WTC11 (cell line): ENCODE measurements around the gene PRPF6. TPM values are rescaled to one million over a fixed set of nuclear protein-coding genes. Genes with fewer than 3 reads are reported as not detected.

ENCODE experiments used
- ATAC-seq: fragments of 200-7000 bp; cut with Tn5 transposase; 2 replicates; pipeline ENCODE4 v1.10.0; 2021; ENCODE audit warnings: mild to moderate bottlenecking, moderate library complexity
- CTCF ChIA-PET: fragments of 300-600 bp; sonication (Branson Sonifier 250); formaldehyde crosslinking; loops from one replicate; lab custom pipeline; 2021; ENCODE audit warnings: antibody characterized with exemption; lab: Charles Lee
- POLR2A ChIA-PET: fragments of 350-600 bp; sonication (Branson Sonifier 250); formaldehyde crosslinking; loops from one replicate; lab custom pipeline; 2021; ENCODE audit warnings: antibody characterized with exemption; lab: Charles Lee
- DNase-seq: peaks from one replicate; pipeline ENCODE4 v3.0.0; 2021; ENCODE audit warnings: low spot score
- H3K27ac Mint-ChIP-seq: 2 replicates; pipeline ENCODE4 v1.8.0; 2021; ENCODE audit warnings: mixed read lengths
- H3K27me3 Mint-ChIP-seq: 2 replicates; pipeline ENCODE4 v1.8.0; 2021; ENCODE audit warnings: low read depth, mild to moderate bottlenecking, moderate library complexity, mixed read lengths
- H3K36me3 Mint-ChIP-seq: 2 replicates; pipeline ENCODE4 v1.8.0; 2021; ENCODE audit warnings: mixed read lengths
- H3K4me1 Mint-ChIP-seq: 2 replicates; pipeline ENCODE4 v1.8.0; 2022; ENCODE audit warnings: mixed read lengths
- H3K4me3 Mint-ChIP-seq: 2 replicates; pipeline ENCODE4 v1.8.0; 2021; ENCODE audit warnings: mild to moderate bottlenecking, moderate library complexity, mixed read lengths
- H3K9me3 Mint-ChIP-seq: 2 replicates; pipeline ENCODE4 v1.8.0; 2021; ENCODE audit warnings: mixed read lengths
- AR ChIP-seq: fragments of 250-450 bp; sonication (Bioruptor Pico); IDR thresholded peaks from 2 replicates; pipeline ENCODE4 v1.9.0; 2021; ENCODE audit warnings: mild to moderate bottlenecking
- ATF1 ChIP-seq: sonication (generic); formaldehyde crosslinking; IDR thresholded peaks from 2 replicates; pipeline ENCODE4 v1.8.1; 2023; ENCODE audit warnings: mild to moderate bottlenecking, moderate library complexity, missing genetic modification reagents
- CDX4 ChIP-seq: fragments of 250-450 bp; sonication (Bioruptor Pico); IDR thresholded peaks from 2 replicates; pipeline ENCODE4 v1.9.0; 2021; ENCODE audit warnings: moderate library complexity, mild to moderate bottlenecking, inconsistent platforms, borderline replicate concordance
- ERG ChIP-seq: fragments of 250-450 bp; sonication (Bioruptor Pico); IDR thresholded peaks from 2 replicates; pipeline ENCODE4 v1.8.0; 2021; ENCODE audit warnings: mild to moderate bottlenecking
- ESRRA ChIP-seq: sonication (generic); formaldehyde crosslinking; IDR thresholded peaks from 2 replicates; pipeline ENCODE4 v1.8.1; 2022; ENCODE audit warnings: mild to moderate bottlenecking, missing genetic modification reagents, borderline replicate concordance
- FOXJ3 ChIP-seq: sonication (generic); formaldehyde crosslinking; IDR thresholded peaks from 2 replicates; pipeline ENCODE4 v1.9.0; 2021; ENCODE audit warnings: missing genetic modification reagents, mild to moderate bottlenecking, borderline replicate concordance
- GABPB1 ChIP-seq: sonication (generic); formaldehyde crosslinking; IDR thresholded peaks from 2 replicates; pipeline ENCODE4 v1.8.1; 2023; ENCODE audit warnings: mild to moderate bottlenecking, missing genetic modification reagents
- MAX ChIP-seq: sonication (generic); formaldehyde crosslinking; IDR thresholded peaks from 2 replicates; pipeline ENCODE4 v1.8.0; 2022; ENCODE audit warnings: mild to moderate bottlenecking, missing genetic modification reagents
- MLX ChIP-seq: sonication (generic); formaldehyde crosslinking; IDR thresholded peaks from 2 replicates; pipeline ENCODE4 v1.8.1; 2023; ENCODE audit warnings: mild to moderate bottlenecking, missing genetic modification reagents, moderate library complexity
- OVOL2 ChIP-seq: fragments of 250-450 bp; sonication (Bioruptor Pico); IDR thresholded peaks from 2 replicates; pipeline ENCODE4 v1.9.0; 2021; ENCODE audit warnings: mild to moderate bottlenecking, borderline replicate concordance
- PREB ChIP-seq: sonication (generic); formaldehyde crosslinking; IDR thresholded peaks from 2 replicates; pipeline ENCODE4 v1.8.1; 2022; ENCODE audit warnings: mild to moderate bottlenecking, missing genetic modification reagents, moderate library complexity, borderline replicate concordance
- RELA ChIP-seq: sonication (generic); formaldehyde crosslinking; IDR thresholded peaks from 2 replicates; pipeline ENCODE4 v1.8.1; 2022; ENCODE audit warnings: missing genetic modification reagents, mild to moderate bottlenecking, borderline replicate concordance
- SP1 ChIP-seq: sonication (generic); formaldehyde crosslinking; conservative IDR thresholded peaks from 2 replicates; pipeline ENCODE4 v1.8.1; 2022; ENCODE audit warnings: missing genetic modification reagents
- USF1 ChIP-seq: sonication (generic); formaldehyde crosslinking; IDR thresholded peaks from 2 replicates; pipeline ENCODE4 v1.8.0; 2022; ENCODE audit warnings: mild to moderate bottlenecking, missing genetic modification reagents
- ZNF138 ChIP-seq: sonication (generic); formaldehyde crosslinking; conservative IDR thresholded peaks from 2 replicates; pipeline ENCODE4 v1.8.1; 2022; ENCODE audit warnings: mild to moderate bottlenecking, moderate library complexity, missing genetic modification reagents
- ZNF232 ChIP-seq: sonication (generic); formaldehyde crosslinking; IDR thresholded peaks from 2 replicates; pipeline ENCODE4 v1.8.0; 2022; ENCODE audit warnings: mild to moderate bottlenecking, missing genetic modification reagents
- ZNF532 ChIP-seq: fragments of 250-450 bp; sonication (Bioruptor Pico); IDR thresholded peaks from 2 replicates; pipeline ENCODE4 v1.9.0; 2021; ENCODE audit warnings: mild to moderate bottlenecking, borderline replicate concordance
- ZSCAN18 ChIP-seq: fragments of 250-450 bp; sonication (Bioruptor Pico); IDR thresholded peaks from 2 replicates; pipeline ENCODE4 v2.1.2; 2022; ENCODE audit warnings: mild to moderate bottlenecking, moderate library complexity
- total RNA-seq: library from RNA; stranded (reverse); gene quantifications from 3 replicates; pipeline ENCODE4 v1.2.3, GENCODE V29; 2021

Gene PRPF6
- total RNA-seq, 1 experiment from 2014 or later = 79.4 TPM

GRCh38 chr20:64032706-64033624 is 52.0 kb downstream of the PRPF6 start:
- TF ChIP-seq OVOL2 (CRISPR knock-in tag) = no peak
- TF ChIP-seq, all 79 proteins: peak for 0
- DNase-seq (no peak), ATAC-seq (no peak)
- ChIA-PET POLR2A (no interaction called here), CTCF (interaction anchor here (0.7 to 1.0 kb wide), 2 partner anchors 22 to 24 kb away, joined by 3 read pairs; no protein-coding TSS in a partner anchor)
- Mint-ChIP-seq H3K27me3 (peaks cover 5% of the 10 kb centered on the region; the same call in 1 of the 2 replicates), H3K4me1 (peaks cover 20% of the 10 kb centered on the region), H3K4me3 (no peak overlapping the region), H3K36me3 (peaks cover 28% of the 10 kb centered on the region), H3K27ac (no peak overlapping the region), H3K9me3 (no peaks in the 10 kb centered on the region)

GRCh38 chr20:64033981-64034493 is 53.1 kb downstream of the PRPF6 start:
- no peak for DNase-seq
- H3K27ac Mint-ChIP-seq = peak overlapping the region; percentile 23; the same call in 1 of the 2 replicates
- no peaks in the 10 kb centered on the region for H3K9me3 Mint-ChIP-seq
- H3K36me3 Mint-ChIP-seq = peaks cover 23% of the 10 kb centered on the region
- H3K27me3 Mint-ChIP-seq = peaks cover 5% of the 10 kb centered on the region; the same call in 1 of the 2 replicates
- H3K4me1 Mint-ChIP-seq = peaks cover 20% of the 10 kb centered on the region
- no peak overlapping the region for H3K4me3 Mint-ChIP-seq
- POLR2A ChIA-PET = no interaction called here
- no peak for ATAC-seq
- CTCF ChIA-PET = interaction anchor here (0.7 to 1.0 kb wide), 2 partner anchors 21 to 23 kb away, joined by 3 read pairs; no protein-coding TSS in a partner anchor
- no peak for TF ChIP-seq CDX4 (CRISPR knock-in tag)
- TF ChIP-seq ESRRA = no peak
- no peak for TF ChIP-seq MAX
- TF ChIP-seq GABPB1 (CRISPR knock-in tag) = no peak
- TF ChIP-seq ZNF138 (CRISPR knock-in tag) = no peak
- no peak for TF ChIP-seq ATF1 (CRISPR knock-in tag)
- no peak for TF ChIP-seq AR (CRISPR knock-in tag)
- TF ChIP-seq SP1 = no peak
- TF ChIP-seq ERG = no peak
- no peak for TF ChIP-seq ZNF232 (CRISPR knock-in tag)
- TF ChIP-seq ZNF532 (CRISPR knock-in tag) = no peak
- no peak for TF ChIP-seq ZSCAN18
- no peak for TF ChIP-seq USF1 (CRISPR knock-in tag)
- TF ChIP-seq RELA (CRISPR knock-in tag) = no peak
- no peak for TF ChIP-seq MLX (CRISPR knock-in tag)
- TF ChIP-seq FOXJ3 (CRISPR knock-in tag) = no peak
- no peak for TF ChIP-seq PREB (CRISPR knock-in tag)
